ENCODE measurements around the gene VEGFA.

DNA sequence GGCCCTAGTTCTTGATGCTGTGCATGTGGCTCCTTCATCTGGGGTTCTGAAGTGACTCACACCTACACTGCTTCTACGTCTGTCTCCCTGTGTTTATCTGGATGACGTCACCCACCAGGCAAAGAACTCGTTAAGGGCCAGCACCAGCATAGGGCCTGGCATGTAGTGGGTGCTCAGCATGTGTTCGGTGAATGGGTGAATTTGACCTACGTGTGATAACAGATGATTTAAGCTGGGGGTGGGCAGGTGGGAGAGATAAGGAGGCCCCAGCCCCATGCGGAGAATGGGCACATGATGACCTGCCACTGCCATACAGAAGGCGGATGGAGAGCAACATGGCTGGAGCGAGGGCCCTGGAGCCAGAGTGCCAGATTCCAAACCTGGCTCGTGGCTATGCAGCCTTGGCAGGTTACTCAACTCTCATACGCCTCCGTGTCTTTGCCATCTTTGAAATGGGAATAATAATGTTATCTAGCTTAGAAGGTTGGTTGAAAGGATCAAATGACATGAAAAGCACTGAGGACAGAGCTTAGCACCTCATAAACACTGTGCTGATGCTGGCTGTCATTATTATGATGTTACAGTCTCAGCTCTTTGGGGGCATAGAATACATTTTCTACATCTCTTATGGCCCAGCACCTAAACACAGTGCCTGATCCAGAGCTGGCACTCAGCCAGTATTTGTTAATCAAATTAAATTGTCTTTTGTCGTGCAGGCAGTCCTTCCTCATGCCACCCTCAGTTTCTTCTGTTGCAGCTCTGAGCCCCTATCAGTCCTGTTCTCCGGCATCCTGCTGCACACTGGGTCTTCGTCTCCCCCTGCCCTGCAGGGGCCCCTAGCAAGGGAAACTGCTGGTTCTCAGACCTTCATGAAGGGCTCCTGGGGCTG lies 39.6 kb downstream of the VEGFA start:
- TF ChIP-seq, protein P1, sequence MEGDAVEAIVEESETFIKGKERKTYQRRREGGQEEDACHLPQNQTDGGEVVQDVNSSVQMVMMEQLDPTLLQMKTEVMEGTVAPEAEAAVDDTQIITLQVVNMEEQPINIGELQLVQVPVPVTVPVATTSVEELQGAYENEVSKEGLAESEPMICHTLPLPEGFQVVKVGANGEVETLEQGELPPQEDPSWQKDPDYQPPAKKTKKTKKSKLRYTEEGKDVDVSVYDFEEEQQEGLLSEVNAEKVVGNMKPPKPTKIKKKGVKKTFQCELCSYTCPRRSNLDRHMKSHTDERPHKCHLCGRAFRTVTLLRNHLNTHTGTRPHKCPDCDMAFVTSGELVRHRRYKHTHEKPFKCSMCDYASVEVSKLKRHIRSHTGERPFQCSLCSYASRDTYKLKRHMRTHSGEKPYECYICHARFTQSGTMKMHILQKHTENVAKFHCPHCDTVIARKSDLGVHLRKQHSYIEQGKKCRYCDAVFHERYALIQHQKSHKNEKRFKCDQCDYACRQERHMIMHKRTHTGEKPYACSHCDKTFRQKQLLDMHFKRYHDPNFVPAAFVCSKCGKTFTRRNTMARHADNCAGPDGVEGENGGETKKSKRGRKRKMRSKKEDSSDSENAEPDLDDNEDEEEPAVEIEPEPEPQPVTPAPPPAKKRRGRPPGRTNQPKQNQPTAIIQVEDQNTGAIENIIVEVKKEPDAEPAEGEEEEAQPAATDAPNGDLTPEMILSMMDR (IDR thresholded peaks at IDR 0.05; ENCODE audit: poor library complexity): no peak
- TF ChIP-seq EZH2phosphoT487 (IDR thresholded peaks at IDR 0.05; ENCODE audit: low read depth, severe bottlenecking, unreplicated experiment): no peak

Data from hepatocyte (in vitro differentiated cells).